ENCODE measurements around the gene GRIN2B.

GRIN2B gene

DNA sequence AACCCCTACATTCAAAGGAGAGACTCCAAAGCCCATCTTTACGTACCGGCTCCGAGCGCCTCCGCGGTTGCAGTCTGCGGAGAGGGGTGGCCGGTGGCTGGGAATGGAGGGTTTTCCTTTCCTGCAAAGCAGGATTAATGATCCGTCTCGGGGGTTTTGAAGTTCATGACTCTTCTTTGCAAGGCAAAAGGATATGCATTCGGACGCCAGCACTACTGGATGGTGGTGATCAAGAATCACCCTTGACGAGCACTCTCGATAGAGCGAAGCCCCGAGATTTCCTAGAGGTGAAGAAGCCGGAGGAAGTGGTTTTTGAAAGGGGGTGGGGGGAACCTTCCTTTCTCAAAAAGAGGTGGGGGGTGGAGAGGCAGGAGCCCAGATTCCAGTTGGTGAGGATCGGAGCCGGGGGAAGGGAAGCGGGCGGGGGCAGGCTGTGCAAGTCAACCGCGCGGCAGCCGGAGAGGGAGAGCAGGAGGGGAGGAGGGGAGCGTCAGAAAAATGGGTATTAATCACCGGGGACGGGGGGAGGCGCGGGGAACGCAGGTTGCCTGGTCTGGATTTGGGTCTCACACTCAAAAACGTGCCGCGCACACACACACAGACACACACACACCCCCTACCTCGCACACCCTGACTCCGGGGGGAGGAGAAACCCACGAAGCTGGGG is at the start of gene GRIN2B:
TSS of gene GRIN2B (minus strand) at position 307 of the 667 bp plus-strand sequence. CDS start 115,394 bp downstream, outside the sequence.
- no peak for DNase-seq (ENCODE audit: low spot score)

DNA sequence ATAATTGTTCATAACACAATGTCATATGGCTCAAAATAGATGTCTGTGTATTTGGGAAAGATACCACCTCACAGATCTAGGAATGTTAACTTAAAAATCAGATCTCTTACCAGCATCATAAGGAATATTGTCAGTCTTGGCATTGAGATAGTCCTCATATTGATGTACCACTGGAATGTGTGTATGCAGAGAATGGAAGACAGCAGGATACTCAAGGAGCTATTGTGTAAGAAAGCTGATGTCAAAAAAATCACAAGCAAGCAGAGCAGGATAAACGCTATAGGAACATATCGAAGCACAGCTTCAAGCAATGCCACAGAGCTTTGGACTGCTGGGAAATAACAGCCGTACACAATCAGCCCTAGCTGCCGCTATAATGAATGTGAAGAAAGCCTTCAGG is 45.1 kb upstream of the GRIN2B start:
- DNase-seq (ENCODE audit: low spot score): no peak

DNA sequence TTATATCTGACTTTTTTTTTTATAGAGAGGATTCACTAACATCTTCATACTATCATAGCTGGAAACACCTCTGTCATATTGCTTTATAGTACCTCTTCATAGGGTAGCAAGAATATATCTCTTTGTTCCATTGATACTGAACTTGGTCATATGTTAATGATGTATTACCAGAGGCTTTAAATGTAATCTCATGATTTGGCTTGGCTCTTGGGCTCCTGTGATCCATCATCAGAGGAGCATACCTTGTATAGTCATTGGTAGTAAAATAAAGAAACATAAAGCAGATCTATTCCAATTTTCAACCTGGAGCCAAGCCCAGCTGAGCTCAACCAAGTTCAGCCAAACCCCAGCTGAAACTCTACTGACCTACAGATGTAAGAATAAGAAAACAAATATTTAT is 43.2 kb upstream of the GRIN2B start:
- DNase-seq (ENCODE audit: low spot score): no peak

DNA sequence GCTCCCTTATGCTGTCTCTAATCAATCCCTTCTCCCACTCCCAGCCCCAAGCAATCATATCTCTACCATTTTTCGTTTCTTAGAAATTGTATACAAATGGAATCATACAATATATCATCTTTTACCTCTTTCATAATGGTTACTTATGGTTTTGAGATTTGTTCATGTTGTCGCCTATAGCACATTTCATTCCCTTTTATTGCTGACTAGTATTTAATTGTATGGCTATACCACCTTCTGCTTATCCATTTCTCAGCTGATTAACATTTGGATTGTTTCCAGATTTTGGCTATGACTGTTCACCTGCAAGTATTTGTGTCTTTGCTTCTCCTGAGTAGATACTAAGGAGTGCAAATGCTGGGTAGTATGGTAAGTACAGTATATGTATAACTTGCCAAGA is 36.7 kb upstream of the GRIN2B start:
- no peak for DNase-seq (ENCODE audit: low spot score)

DNA sequence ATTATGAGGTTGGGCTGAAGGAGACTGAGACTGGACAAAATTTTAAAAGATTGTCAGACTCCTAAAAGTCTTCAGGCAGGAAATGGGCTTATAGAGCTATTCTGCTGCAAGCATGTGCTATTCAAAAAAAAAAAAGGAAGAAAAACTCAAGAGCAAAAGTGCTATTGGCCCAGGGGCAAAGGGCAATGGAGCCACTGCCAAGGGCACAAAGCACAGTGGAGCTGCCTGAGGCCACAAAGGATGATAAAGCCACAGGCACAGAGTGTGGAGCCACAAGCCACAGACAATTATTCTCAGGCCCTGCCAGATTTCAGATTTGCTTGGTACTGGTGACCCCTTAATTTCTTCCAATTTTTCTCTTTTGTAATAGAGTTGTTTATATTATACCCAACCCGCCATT is 29.6 kb upstream of the GRIN2B start:
- DNase-seq (ENCODE audit: low spot score): no peak

DNA sequence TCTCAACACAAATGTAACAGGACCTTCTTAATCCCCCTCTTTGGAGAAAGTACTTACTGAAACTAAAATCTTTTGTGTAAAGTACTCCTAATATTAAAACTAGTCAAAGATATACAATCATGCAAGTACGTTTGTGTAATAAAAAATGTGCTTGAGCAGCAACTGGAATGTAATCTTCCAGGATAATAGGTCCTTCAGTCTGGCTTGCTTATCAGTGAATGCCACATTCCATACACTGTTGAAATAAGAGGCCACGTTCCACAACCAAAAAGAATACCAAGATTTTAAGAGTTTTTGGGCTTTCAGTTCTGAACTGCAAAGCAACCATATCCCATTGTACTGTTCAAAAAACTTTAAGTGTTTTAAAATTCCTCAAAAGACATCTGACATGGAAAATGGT is 26.2 kb upstream of the GRIN2B start:
- DNase-seq (ENCODE audit: low spot score): no peak

DNA sequence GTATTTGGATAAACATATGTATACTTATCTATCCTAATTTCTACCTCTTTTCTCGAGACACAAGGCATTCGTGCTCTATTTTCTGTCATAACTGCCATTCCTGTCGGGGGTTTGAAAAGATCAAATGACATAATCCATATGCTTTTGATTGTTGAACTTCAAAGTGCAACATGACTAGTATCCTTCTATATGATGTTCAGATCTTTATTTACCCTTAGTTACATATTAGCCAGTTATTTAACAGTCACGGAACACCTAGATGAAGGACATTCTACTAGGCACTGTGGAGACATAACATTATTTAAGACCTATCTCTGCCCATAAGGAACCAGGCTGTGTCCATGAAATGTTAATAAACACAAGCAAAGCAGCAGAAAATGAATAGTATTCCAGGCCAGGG is 11.2 kb upstream of the GRIN2B start:
- no peak for DNase-seq (ENCODE audit: low spot score)

DNA sequence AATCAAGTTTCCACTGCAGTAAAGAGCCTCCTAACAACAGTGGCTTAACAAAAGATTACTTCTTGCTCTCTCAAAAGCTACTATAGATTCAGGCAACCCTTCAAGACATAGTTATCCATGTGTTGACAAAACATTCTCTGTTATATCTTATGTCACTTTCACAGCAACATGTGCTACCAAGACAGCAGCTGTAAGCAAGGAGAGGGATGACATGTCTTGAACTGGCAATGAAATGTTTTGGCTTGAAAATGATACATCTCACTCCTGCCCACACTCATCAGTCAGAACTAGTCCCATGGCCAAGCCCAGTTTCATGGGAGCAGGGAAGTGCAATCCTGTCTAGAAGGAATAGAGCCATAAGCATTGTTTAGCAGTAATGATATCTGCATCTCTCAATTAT is 10.7 kb upstream of the GRIN2B start:
- no peak for DNase-seq (ENCODE audit: low spot score)

DNA sequence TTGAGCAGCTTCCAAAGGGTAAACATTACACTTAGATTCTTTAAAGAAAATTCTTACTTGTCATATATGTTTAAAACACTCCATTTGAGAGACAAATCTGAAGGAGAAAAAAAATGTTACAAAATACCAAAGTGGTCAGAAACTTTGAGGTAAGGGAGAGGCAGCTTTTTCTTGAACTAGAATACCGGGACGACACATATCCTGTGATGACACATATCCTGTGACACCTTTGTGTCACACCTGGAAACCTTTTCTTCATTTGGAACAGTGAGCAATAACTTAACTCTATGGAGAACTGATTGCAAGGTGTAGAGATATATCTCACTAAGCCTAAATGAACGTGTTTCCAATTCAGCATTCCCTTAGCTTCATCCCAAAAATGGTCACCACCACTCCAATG is 4.6 kb upstream of the GRIN2B start:
- DNase-seq (ENCODE audit: low spot score): no peak

DNA sequence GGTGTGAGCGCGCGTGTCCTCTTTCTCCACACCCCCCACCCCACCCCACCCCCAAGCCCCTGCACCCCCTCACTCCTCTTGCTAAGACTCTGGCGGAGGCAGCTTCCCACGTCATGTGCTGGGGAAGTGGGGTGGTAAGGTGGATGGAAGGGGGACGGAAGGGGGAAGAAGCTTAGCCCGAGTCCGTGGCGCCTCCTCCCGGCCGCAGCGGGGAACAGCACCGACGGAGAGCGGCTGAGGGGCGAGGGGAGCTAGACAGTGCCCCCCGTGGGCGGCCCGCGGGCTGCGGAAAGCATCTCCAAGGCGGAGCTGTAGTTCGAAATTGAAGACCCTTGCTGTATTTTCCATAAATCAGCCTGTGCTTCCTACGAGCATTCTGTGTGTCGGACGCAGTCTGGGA is 588 bp upstream of the GRIN2B start:
- no peak for DNase-seq (ENCODE audit: low spot score)

DNA sequence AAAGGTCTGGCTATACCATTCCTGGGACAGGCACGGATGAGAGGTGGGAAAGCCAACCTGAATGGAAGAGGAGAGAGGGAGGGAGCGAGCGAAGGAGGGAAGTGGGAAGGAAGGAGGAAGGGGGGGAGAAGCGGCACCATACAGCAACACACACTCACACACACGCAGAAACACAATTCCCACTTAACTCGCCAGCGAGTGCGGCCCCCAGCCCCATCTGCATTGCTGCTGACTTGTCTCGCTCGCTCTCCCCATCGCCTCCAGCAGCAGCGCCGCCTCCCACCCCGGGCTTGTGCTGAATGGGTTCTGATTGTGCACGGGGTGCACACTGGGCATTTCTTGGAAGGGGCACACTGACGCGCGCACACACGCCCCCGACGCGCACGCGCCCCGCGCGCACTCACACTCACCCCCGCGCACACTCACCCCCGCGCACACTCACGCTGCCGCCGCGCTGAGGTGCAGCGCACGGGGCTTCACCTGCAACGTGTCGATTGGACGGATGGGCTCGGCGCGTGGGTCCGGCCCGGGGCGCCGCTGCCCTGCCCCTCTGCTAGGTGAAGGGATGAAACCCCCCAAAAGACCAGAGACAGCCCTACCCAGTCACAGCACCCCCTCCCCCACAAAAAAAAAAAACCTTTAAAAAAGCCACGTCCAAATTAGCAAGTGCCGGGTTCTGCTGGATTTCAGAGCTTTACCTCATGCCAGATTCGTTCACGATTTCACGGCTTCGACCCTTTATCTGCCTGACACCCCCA is 685 bp downstream of the GRIN2B start:
- DNase-seq (ENCODE audit: low spot score): no peak

DNA sequence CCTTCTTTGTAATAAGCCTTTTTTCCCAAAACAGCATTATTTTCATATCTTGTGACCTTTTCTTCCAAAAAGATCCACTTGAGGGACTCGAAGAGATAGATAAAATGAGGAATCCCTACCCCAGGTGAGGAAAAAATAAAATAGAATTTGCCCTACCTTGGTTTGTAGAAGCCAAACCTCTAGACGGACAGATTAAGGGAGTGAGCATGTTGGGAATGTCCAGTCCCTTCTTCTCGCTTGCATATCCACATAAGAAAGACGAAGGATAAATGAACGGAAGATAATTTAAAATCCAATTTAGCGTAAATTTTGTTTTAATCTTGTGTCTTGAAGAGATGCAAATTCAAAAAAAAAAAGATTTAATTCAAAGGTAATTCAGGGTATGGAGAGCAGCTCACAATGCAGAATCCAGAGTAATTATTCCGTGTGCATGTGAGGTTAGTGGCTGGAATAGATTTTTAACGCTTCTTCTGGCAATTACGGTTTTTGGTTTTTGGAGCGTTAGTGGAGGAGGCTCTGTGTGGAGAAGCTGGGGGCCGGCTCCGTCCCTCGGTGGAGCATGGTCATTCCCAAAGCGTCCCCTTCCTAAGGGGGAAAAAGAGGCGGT is 1.5 kb downstream of the GRIN2B start:
- DNase-seq (ENCODE audit: low spot score): no peak

DNA sequence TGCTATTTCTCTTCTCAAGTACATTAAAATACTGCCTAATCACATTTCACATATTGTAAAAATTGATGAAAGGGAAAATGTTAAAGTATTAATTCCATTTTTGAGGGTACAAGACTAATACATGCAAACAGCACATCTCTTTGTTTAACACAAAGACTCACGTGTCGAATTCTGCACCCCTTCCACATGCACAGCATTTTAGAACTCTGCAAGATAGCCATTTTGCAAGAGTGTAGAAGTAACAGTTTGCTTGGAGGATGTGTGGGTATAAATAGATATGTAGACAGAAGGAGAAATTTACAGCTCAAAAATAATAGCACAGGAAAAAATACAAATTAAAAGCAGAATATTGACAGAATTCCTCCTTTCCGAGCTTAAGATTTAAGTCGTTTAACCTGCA is 2.5 kb downstream of the GRIN2B start:
- DNase-seq (ENCODE audit: low spot score): no peak

DNA sequence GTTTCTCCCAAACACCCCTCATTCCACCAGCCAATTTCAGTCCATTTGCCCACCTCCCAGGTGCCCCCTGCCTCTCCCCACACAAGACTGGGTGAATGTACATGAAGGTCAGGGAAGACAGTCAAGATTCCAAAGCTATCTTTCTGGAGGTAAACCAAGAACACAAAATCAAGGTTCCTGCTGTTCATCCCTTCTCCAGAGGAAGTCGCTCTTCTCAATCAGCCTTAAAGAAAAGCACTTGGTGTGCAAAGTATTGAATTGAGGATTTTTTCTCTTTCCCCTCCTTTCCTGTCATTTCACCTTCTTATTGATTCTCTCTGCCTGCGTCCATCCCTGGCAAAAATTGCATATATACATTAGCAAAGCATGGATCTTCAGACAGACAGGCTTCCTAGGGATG is 4.5 kb downstream of the GRIN2B start:
- no peak for DNase-seq (ENCODE audit: low spot score)

DNA sequence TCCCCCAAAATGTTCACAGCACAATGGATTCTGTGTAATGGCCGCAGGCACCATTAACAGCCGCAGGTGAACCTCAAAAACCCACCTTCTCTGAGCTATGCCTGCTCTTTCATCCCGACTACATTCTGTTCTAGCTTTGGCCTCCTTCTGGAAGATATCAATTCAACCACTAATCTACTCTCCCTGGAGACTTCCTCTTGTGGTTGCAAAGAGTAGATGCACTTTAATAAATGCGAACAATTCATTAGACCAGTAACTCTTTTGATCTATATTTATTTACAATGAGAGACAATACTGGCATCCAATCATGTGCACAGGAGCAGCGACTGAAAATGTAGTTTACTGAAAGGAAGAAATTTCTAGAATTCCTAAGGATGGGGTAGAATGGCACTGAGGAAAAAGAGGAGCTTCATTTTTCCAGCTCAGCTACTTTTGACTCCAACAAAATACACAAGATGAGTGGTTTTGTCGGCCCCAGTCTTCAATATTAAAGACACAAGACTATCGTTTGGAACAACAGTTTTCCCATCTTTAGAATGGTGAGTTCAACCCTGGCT is 5.3 kb downstream of the GRIN2B start:
- no peak for DNase-seq (ENCODE audit: low spot score)

DNA sequence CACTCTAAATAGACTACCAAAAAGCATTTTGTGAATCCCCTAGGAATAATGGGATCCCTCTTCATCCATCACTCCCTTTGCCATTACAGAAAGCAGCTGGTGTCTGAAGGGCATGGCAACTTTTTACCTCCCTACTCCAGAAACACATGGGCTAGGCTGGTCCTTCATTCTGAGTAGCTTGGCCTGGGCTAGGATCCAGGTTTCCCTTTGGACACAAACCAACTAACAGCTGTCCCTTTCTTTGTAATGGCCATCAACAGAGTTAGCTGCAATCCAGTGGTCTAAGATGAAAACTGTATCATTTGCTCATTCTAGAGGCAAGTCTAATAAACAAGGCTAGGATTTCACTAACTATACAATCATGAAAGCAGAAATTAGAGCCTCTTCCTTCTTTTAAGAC is 7.4 kb downstream of the GRIN2B start:
- DNase-seq (ENCODE audit: low spot score): no peak

DNA sequence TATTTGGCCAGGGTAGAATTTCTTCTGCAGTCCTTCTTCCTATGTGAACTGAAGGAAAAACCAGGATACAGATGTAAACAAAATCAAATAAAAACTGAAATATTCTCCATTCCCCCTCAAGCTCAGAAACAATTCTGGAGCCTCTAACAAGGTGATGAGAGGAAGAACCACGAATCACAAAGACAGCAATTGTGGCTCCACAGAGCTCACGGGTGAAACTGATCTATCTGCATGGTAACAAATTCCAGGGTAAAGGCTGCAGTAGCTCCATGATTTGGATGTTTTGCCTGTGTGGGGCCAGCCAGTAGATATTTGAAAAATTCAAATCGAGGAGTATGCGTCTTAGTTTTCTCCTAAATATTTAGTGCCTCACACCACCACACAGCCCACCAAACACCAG is 10.6 kb downstream of the GRIN2B start:
- no peak for DNase-seq (ENCODE audit: low spot score)

DNA sequence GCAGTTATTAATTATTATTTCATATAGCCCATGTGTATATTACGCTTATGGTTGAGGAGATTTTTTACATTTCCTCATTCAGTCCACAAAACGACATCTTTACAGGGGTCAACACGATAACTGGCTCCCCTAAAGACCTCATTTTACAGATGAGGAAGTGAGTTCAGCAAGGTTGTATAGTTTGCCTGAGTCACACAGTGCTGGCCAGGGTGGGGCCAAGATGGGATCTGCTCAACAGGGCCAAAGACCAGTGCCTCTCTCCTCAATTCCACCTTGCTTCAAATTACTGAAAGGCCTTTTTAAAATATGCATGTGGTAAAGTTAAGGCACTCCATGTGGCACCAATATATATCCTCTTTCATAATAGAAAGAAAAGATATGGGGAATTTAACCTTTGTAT is 13.1 kb downstream of the GRIN2B start:
- no peak for DNase-seq (ENCODE audit: low spot score)

DNA sequence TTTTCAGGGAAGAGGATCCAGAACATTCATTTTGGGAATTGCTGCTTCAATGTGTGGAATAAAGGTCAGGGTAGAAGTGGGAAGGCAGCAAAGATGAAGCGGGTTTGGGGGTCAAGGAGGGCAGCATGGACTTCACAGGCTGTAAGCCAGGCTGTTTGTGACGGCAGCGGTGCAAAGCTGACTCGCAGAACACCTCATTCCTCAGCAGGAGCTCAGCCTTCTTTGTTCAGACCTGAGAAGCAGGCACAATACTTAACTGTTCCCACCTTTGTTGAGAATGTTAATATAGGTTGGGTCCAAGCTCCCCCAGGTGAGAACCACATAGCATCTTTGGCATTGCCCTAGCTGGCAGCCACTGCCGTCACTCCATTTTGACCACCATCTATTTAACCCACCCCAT is 16.7 kb downstream of the GRIN2B start:
- no peak for DNase-seq (ENCODE audit: low spot score)

DNA sequence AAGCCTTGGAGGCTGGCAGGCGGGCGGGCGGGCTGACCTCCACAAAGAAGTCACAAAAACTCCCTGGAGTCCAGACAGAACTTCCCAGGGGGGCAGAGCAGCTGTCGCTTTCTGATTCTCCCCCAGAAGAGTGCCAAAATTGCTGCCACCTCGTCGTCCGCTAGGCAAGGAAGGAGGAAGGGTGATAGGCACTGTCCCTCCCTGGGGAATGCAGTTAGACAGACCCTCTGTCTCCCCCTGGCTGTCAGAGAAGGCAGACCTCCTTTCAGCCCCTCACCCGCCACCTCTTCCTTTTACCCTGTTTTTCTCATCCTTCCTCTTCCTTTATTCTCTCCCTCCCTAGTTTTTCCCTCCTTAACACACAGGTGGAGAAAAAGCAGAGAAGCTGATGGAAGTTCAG is 18.7 kb downstream of the GRIN2B start:
- no peak for DNase-seq (ENCODE audit: low spot score)

DNA sequence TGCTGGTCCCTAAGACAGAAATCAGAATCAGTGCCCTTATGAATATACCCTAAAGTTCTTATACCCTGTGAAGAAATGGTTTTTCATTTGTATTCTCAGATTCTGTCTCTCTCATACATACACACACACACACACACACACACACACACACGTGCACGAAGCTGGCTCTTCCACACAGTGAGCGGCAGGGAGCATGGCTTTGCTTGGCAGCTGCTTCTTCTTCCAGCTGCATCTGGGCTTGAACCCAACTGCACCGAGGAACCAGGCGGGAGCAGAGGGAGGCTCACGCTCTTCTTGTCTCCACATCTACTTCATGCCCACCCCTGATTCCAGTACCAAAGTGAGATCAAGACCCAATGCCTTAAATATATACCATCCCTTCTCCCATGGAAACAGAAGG is 19.4 kb downstream of the GRIN2B start:
- DNase-seq (ENCODE audit: low spot score): no peak

DNA sequence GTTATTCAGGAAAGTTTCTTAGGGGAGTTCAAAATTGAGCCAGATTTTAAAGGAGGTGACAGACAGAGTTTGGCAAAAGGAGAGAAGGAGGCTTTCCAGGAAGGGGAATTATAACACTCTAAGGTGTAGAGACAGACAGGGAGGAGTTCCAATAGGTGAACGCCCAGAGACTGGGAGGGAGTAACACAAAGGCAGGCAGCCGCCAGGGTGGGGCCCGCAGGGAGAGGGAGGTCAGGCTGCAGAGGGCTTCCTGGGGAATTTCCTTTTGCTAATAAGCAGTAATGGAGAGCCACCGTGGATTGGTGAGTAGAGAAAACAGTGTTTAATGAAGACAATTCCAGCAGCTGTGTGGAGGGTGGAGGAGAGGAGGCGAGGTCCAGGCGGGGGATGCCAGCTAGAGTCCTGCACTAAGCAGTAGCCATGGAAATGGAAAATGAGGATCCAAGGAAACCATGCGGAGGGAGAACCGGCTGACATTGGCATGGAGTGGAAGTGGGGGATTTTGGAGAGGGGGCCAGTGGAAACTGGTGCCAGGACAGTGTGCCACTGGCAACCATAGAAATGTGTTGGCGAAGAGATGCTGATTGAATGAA is 22.2 kb downstream of the GRIN2B start:
- no peak for DNase-seq (ENCODE audit: low spot score)

DNA sequence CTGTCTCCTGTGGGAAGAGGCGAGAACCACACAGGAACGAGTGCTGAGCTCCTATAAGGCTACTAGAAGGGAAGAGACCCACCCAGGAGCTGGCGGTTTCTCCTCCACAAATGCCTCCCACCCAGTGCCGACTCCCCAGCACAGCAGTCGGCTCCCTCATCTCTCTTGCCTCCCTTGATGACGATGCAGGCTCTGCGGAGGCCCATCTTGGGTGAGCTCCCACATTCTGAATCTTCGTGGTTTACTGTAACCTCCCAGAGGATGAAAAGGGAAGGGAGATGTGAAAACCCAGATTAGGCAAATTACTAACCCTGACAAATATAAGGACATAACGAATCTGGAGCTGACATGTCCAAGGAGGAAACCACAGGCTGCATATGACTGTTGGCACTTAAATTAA is 23.8 kb downstream of the GRIN2B start:
- DNase-seq (ENCODE audit: low spot score): no peak
